Activated naive CD8-positive, alpha-beta T cell treated with anti-CD3 and anti-CD28 coated beads, Interleukin-2, amount 50 U/mL, for 16 hours (primary cell): ENCODE measurements around the gene MTTP.

Source experiments
- DNase-seq: peaks from one replicate; pipeline ENCODE4 v3.0.0-alpha.2; 2020; ENCODE audit warnings: low read depth, low spot score

The MTTP gene

GRCh38 chr4:99593781-99594641, 19.4 kb downstream of the MTTP start:
- DNase-seq = no peak

GRCh38 chr4:99594818-99595217, 20.2 kb downstream of the MTTP start:
- DNase-seq = no peak

- DNase-seq = no peak
These were observed 32.1 kb downstream of the MTTP start for GRCh38 chr4:99606716-99607115.

- DNase-seq = no peak
These were observed 33.8 kb downstream of the MTTP start for GRCh38 chr4:99608417-99608816.

GRCh38 chr4:99610605-99611175, 36.1 kb downstream of the MTTP start:
- DNase-seq = no peak

GRCh38 chr4:99612281-99612680, 37.7 kb downstream of the MTTP start:
- DNase-seq = no peak

- DNase-seq = no peak
These were observed 38.1 kb downstream of the MTTP start for GRCh38 chr4:99612704-99613103.

- DNase-seq = no peak
These were observed 39.9 kb downstream of the MTTP start for GRCh38 chr4:99614491-99614890.

GRCh38 chr4:99615170-99615820, 40.7 kb downstream of the MTTP start:
- no peak for DNase-seq

GRCh38 chr4:99617374-99617773, 42.8 kb downstream of the MTTP start:
- no peak for DNase-seq

GRCh38 chr4:99622341-99622740, 47.7 kb downstream of the MTTP start:
- no peak for DNase-seq

- DNase-seq = no peak
These were observed 49.6 kb downstream of the MTTP start for GRCh38 chr4:99624141-99624719.

GRCh38 chr4:99625369-99625768, 50.7 kb downstream of the MTTP start:
- DNase-seq = no peak

- DNase-seq = no peak
These were observed 53.4 kb downstream of the MTTP start for GRCh38 chr4:99628040-99628439.

- no peak for DNase-seq
These were observed 55.4 kb downstream of the MTTP start for GRCh38 chr4:99629962-99630554.

- DNase-seq = no peak
These were observed 56.3 kb downstream of the MTTP start for GRCh38 chr4:99630857-99631360.

GRCh38 chr4:99633772-99634171, 59.1 kb downstream of the MTTP start:
- DNase-seq = no peak

- no peak for DNase-seq
These were observed 60.2 kb downstream of the MTTP start for GRCh38 chr4:99634742-99635360.

- DNase-seq = no peak
These were observed 61.0 kb downstream of the MTTP start for GRCh38 chr4:99635601-99636000.

GRCh38 chr4:99636422-99636821, 61.8 kb downstream of the MTTP start:
- no peak for DNase-seq

- no peak for DNase-seq
These were observed 62.5 kb downstream of the MTTP start for GRCh38 chr4:99637174-99637573.
